Right renal cortex interstitium (tissue), 3 donors: ENCODE results near the gene HOMEZ. TPM values are rescaled to one million over a fixed set of nuclear protein-coding genes. Genes with fewer than 3 reads are reported as not detected.
"Not testable (repeated sequence)": the region's sequence is repeated elsewhere in the genome, so short reads cannot be mapped to it uniquely, and the experiment has no call there.

Source experiments
- DNase-seq, 3 donors: peaks; one replicate each; pipeline ENCODE4 v3.0.0-alpha.2; 2013; ENCODE audit warnings: low read depth in 3 of 3, low spot score in 2 of 3
- polyA plus RNA-seq, 3 donors: library from polyadenylated mRNA; unstranded; fragments of 120-200 nt; gene quantifications; one replicate each; pipeline ENCODE4 v1.2.1, GENCODE V29; 2013; ENCODE audit not compliant: insufficient read length in 3 of 3

Gene HOMEZ
- polyA plus RNA-seq, 3 donors, result 26.5 to 28.1 (median 26.9) TPM

GRCh38 chr14:23232241-23232808, 53.6 kb downstream of the HOMEZ start:
- DNase-seq, result not testable (repeated sequence)

- DNase-seq, result no peak
Measured at GRCh38 chr14:23228812-23229211, 57.1 kb downstream of the HOMEZ start.

DNA sequence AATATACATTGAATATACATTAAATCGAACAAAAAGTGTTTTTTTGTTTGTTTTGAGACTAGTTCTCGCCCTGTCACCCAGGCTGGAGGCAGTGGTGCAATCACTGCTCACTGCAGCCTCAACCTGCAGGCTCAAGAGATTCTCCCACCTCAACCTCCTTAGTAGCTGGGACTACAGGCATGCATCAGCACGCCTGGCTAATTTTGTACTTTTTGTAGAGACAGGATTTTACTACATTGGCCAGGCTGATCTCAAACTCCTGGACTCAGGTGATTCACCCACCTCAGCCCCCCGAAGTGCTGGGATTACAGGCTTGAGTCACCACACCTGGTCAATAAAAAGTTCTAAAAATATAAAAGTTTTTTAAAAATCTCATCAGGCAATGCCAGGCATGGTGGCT, 58.4 kb downstream of the HOMEZ start:
- no peak for DNase-seq

- not testable (repeated sequence) for DNase-seq
Measured at GRCh38 chr14:23224958-23225357, 61.0 kb downstream of the HOMEZ start.

Other genes with a start within 250 kb of the HOMEZ start
- gene PSMB11, start 243.9 kb downstream of the HOMEZ start, polyA plus RNA-seq, result not detected
- gene CDH24, start 228.6 kb downstream of the HOMEZ start, polyA plus RNA-seq, result 10 to 100 TPM; 13.3 to 18.0 (median 14.0) TPM
- 100 to 1,000 TPM; 201 to 227 (median 206) TPM for gene ACIN1, start 191.0 kb downstream of the HOMEZ start, polyA plus RNA-seq
- 100 to 1,000 TPM in 1 of 3 donors, 10 to 100 TPM in 2; 90.1 to 102 (median 91.2) TPM for gene C14orf119, start 190.6 kb downstream of the HOMEZ start, polyA plus RNA-seq
- gene CIROP, start 181.1 kb downstream of the HOMEZ start, polyA plus RNA-seq, result under 1 TPM in 1 of 3 donors, not detected in 2; 0.08 TPM
- gene CEBPE, start 166.9 kb downstream of the HOMEZ start, polyA plus RNA-seq, result under 1 TPM; 0.08 to 0.21 (median 0.19) TPM
- gene SLC7A8, start 102.5 kb downstream of the HOMEZ start, polyA plus RNA-seq, result 10 to 100 TPM; 83.4 to 94.0 (median 86.9) TPM
- gene RNF212B, start 48.2 kb downstream of the HOMEZ start, polyA plus RNA-seq, result 1 to 10 TPM; 1.4 to 1.6 (median 1.4) TPM
- 10 to 100 TPM; 19.1 to 23.4 (median 19.3) TPM for gene PPP1R3E, start 16.7 kb upstream of the HOMEZ start, polyA plus RNA-seq
- 10 to 100 TPM; 38.8 to 41.7 (median 39.1) TPM for gene BCL2L2, start 20.7 kb upstream of the HOMEZ start, polyA plus RNA-seq
- 100 to 1,000 TPM; 235 to 262 (median 252) TPM for gene PABPN1, start 35.3 kb upstream of the HOMEZ start, polyA plus RNA-seq
- gene SLC22A17, start 66.8 kb upstream of the HOMEZ start, polyA plus RNA-seq, result 10 to 100 TPM; 50.0 to 51.5 (median 50.4) TPM
- 10 to 100 TPM; 28.1 to 29.7 (median 29.5) TPM for gene EFS, start 79.0 kb upstream of the HOMEZ start, polyA plus RNA-seq
- gene IL25, start 86.7 kb upstream of the HOMEZ start, polyA plus RNA-seq, result not detected
- 1 to 10 TPM; 2.2 to 3.9 (median 2.9) TPM for gene CMTM5, start 90.9 kb upstream of the HOMEZ start, polyA plus RNA-seq
- under 1 TPM; 0.18 to 0.21 (median 0.19) TPM for gene MYH6, start 122.1 kb upstream of the HOMEZ start, polyA plus RNA-seq
- 1 to 10 TPM in 2 of 3 donors, under 1 TPM in 1; 0.25 to 6.7 (median 2.1) TPM for gene MYH7, start 149.5 kb upstream of the HOMEZ start, polyA plus RNA-seq
- 10 to 100 TPM; 71.4 to 81.2 (median 76.7) TPM for gene NGDN, start 183.6 kb upstream of the HOMEZ start, polyA plus RNA-seq